Measurements from ENCODE around the gene TNNC1.

Gene TNNC1

GRCh38 chr3:52420388-52420787 lies 33.5 kb downstream of the TNNC1 start:
- Histone ChIP-seq H3K4me1 (peaks cover 8% of the 10 kb centered on the region; the same call in 1 of the 2 replicates), H3K4me3 (no peak overlapping the region), H3K27ac (no peak overlapping the region), H4K20me1 (no peaks in the 10 kb centered on the region), H3K9me3 (no peaks in the 10 kb centered on the region), H3K27me3 (no peaks in the 10 kb centered on the region), H3K36me3 (peaks cover 14% of the 10 kb centered on the region), H3K9ac (no peak overlapping the region), H3K4me2 (no peak overlapping the region)
- no peak for TF ChIP-seq Cebpa-rat (IDR thresholded peaks at IDR 0.05)

- peaks cover 18% of the 10 kb centered on the region for H4K20me1 ChIP-seq
Measured at GRCh38 chr3:52415800-52416199, 38.0 kb downstream of the TNNC1 start.

GRCh38 chr3:52408466-52408865 lies 45.4 kb downstream of the TNNC1 start:
- Histone ChIP-seq H3K4me3 (peak overlapping the region; percentile 97), H3K9ac (peak overlapping the region; percentile 97; the same call in 1 of the 2 replicates), H3K9me3 (no peaks in the 10 kb centered on the region), H3K27ac (no peak overlapping the region), H3K4me1 (peaks cover 37% of the 10 kb centered on the region), H3K36me3 (peaks cover 61% of the 10 kb centered on the region), H3K4me2 (peak overlapping the region; percentile 98), H3K27me3 (no peaks in the 10 kb centered on the region), H4K20me1 (peaks cover 62% of the 10 kb centered on the region)
- TF ChIP-seq Cebpa-rat (IDR thresholded peaks at IDR 0.05), result no peak

More at GRCh38 chr3:52415800-52416199, 38.0 kb downstream of the TNNC1 start:
- Histone ChIP-seq H3K4me2 (no peak overlapping the region), H3K27me3 (no peaks in the 10 kb centered on the region), H3K4me1 (peaks cover 30% of the 10 kb centered on the region), H3K27ac (no peak overlapping the region), H3K9me3 (no peaks in the 10 kb centered on the region), H3K9ac (no peak overlapping the region), H3K4me3 (no peak overlapping the region), H3K36me3 (peaks cover 34% of the 10 kb centered on the region)
- TF ChIP-seq Cebpa-rat (IDR thresholded peaks at IDR 0.05), result no peak

GRCh38 chr3:52407779-52408178 lies 46.1 kb downstream of the TNNC1 start:
- peaks cover 61% of the 10 kb centered on the region for H3K36me3 ChIP-seq
- no peak for TF ChIP-seq Cebpa-rat (IDR thresholded peaks at IDR 0.05)
- 0 out of 2 replicates have a peak overlapping the region, but pooled peaks have one; percentile 97 for H3K9ac ChIP-seq
- H4K20me1 ChIP-seq, result peaks cover 63% of the 10 kb centered on the region
- H3K27ac ChIP-seq, result no peak overlapping the region
- H3K4me2 ChIP-seq, result peak overlapping the region; percentile 98
- H3K27me3 ChIP-seq, result no peaks in the 10 kb centered on the region
- H3K4me1 ChIP-seq, result peaks cover 32% of the 10 kb centered on the region
- no peak overlapping the region for H3K4me3 ChIP-seq
- H3K9me3 ChIP-seq, result no peaks in the 10 kb centered on the region

GRCh38 chr3:52406791-52407510 lies 46.9 kb downstream of the TNNC1 start:
- Histone ChIP-seq H3K36me3 (peaks cover 68% of the 10 kb centered on the region), H3K4me3 (no peak overlapping the region), H3K9ac (no peak overlapping the region), H4K20me1 (peaks cover 61% of the 10 kb centered on the region), H3K4me2 (no peak overlapping the region), H3K27me3 (no peaks in the 10 kb centered on the region), H3K9me3 (no peaks in the 10 kb centered on the region), H3K4me1 (peaks cover 24% of the 10 kb centered on the region), H3K27ac (no peak overlapping the region)
- TF ChIP-seq Cebpa-rat (IDR thresholded peaks at IDR 0.05), result no peak

- H3K9ac ChIP-seq, result no peak overlapping the region
- H3K36me3 ChIP-seq, result peaks cover 75% of the 10 kb centered on the region
Measured at GRCh38 chr3:52406231-52406661, 47.6 kb downstream of the TNNC1 start.

GRCh38 chr3:52405601-52406110 lies 48.2 kb downstream of the TNNC1 start:
- Histone ChIP-seq H3K36me3 (peaks cover 81% of the 10 kb centered on the region), H3K4me3 (no peak overlapping the region), H3K4me2 (no peak overlapping the region), H3K9me3 (no peaks in the 10 kb centered on the region), H3K9ac (0 out of 2 replicates have a peak overlapping the region, but pooled peaks have one; percentile 6), H4K20me1 (peaks cover 66% of the 10 kb centered on the region), H3K27ac (no peak overlapping the region), H3K4me1 (peaks cover 16% of the 10 kb centered on the region), H3K27me3 (no peaks in the 10 kb centered on the region)
- no peak for TF ChIP-seq Cebpa-rat (IDR thresholded peaks at IDR 0.05)

More at GRCh38 chr3:52406231-52406661, 47.6 kb downstream of the TNNC1 start:
- no peak overlapping the region for H3K4me2 ChIP-seq
- H3K27me3 ChIP-seq, result no peaks in the 10 kb centered on the region
- H3K27ac ChIP-seq, result no peak overlapping the region
- no peak for TF ChIP-seq Cebpa-rat (IDR thresholded peaks at IDR 0.05)
- H3K4me1 ChIP-seq, result peaks cover 17% of the 10 kb centered on the region
- no peaks in the 10 kb centered on the region for H3K9me3 ChIP-seq
- no peak overlapping the region for H3K4me3 ChIP-seq
- peaks cover 61% of the 10 kb centered on the region for H4K20me1 ChIP-seq

- H3K4me3 ChIP-seq, result no peak overlapping the region
- H4K20me1 ChIP-seq, result peaks cover 72% of the 10 kb centered on the region
- H3K9me3 ChIP-seq, result no peaks in the 10 kb centered on the region
- H3K27ac ChIP-seq, result no peak overlapping the region
- no peak overlapping the region for H3K4me2 ChIP-seq
- no peak for TF ChIP-seq Cebpa-rat (IDR thresholded peaks at IDR 0.05)
- H3K36me3 ChIP-seq, result peaks cover 87% of the 10 kb centered on the region
- peaks cover 16% of the 10 kb centered on the region for H3K4me1 ChIP-seq
- no peak overlapping the region for H3K9ac ChIP-seq
- no peaks in the 10 kb centered on the region for H3K27me3 ChIP-seq
Measured at GRCh38 chr3:52405066-52405465, 48.8 kb downstream of the TNNC1 start.

- H3K4me3 ChIP-seq, result no peak overlapping the region
Measured at GRCh38 chr3:52404391-52404790, 49.5 kb downstream of the TNNC1 start.

GRCh38 chr3:52403955-52404354 lies 49.9 kb downstream of the TNNC1 start:
- H3K4me3 ChIP-seq, result no peak overlapping the region
- no peak overlapping the region for H3K27ac ChIP-seq
- TF ChIP-seq Cebpa-rat (IDR thresholded peaks at IDR 0.05), result no peak
- peaks cover 12% of the 10 kb centered on the region for H3K4me1 ChIP-seq
- peaks cover 98% of the 10 kb centered on the region for H3K36me3 ChIP-seq
- peaks cover 68% of the 10 kb centered on the region for H4K20me1 ChIP-seq
- no peak overlapping the region for H3K4me2 ChIP-seq
- no peaks in the 10 kb centered on the region for H3K27me3 ChIP-seq
- no peak overlapping the region for H3K9ac ChIP-seq
- no peaks in the 10 kb centered on the region for H3K9me3 ChIP-seq

More at GRCh38 chr3:52404391-52404790, 49.5 kb downstream of the TNNC1 start:
- Histone ChIP-seq H3K27me3 (no peaks in the 10 kb centered on the region), H4K20me1 (peaks cover 72% of the 10 kb centered on the region), H3K4me1 (peaks cover 16% of the 10 kb centered on the region), H3K4me2 (no peak overlapping the region), H3K36me3 (peaks cover 94% of the 10 kb centered on the region), H3K9me3 (no peaks in the 10 kb centered on the region), H3K27ac (no peak overlapping the region), H3K9ac (no peak overlapping the region)
- no peak for TF ChIP-seq Cebpa-rat (IDR thresholded peaks at IDR 0.05)

Data from BLaER1 (cell line).